IMR-90 (cell line): Measurements from ENCODE around the gene PPL. TPM values are rescaled to one million over a fixed set of nuclear protein-coding genes. Genes with fewer than 3 reads are reported as not detected.

Experiments
- ATAC-seq: fragments of 200-7000 bp; cut with Tn5 transposase; 2 replicates; pipeline ENCODE4 v1.9.1; 2020; ENCODE audit warnings: low read depth, mild to moderate bottlenecking, moderate library complexity
- BruUV-seq: library from RNA; stranded (reverse); fragments of 400-500 nt; replicated peaks from 2 replicates; lab custom pipeline; 2021; lab: Mats Ljungman, UMichigan
- CTCF ChIA-PET: fragments of 300-600 bp; formaldehyde crosslinking; extraction: SDS; loops from one replicate; lab custom pipeline; 2021; ENCODE audit warnings: antibody characterized with exemption; lab: Yijun Ruan, JAX
- POLR2A ChIA-PET: fragments of 300-600 bp; sonication (Branson Sonifier 250); formaldehyde crosslinking; loops from one replicate; lab custom pipeline; 2022; ENCODE audit warnings: antibody characterized with exemption; ENCODE audit not compliant: unreplicated experiment; lab: Charles Lee
- DNase-seq: peaks from one replicate; pipeline ENCODE4 v3.0.0; 2013
- H2AFZ ChIP-seq: replicated peaks from 2 replicates; pipeline ENCODE3; 2013; ENCODE audit warnings: low read length, mild to moderate bottlenecking; ENCODE audit not compliant: poor library complexity
- H2AK5ac ChIP-seq: 2 replicates; pipeline ENCODE4 v1.6.1; 2013; ENCODE audit warnings: low read depth, low read length, inconsistent platforms
- H2AK9ac ChIP-seq: replicated peaks from 2 replicates; pipeline ENCODE3; 2013; ENCODE audit warnings: mild to moderate bottlenecking, low read depth, low read length, moderate library complexity; ENCODE audit not compliant: poor library complexity
- H2BK120ac ChIP-seq: 2 replicates; pipeline ENCODE4 v1.6.1; 2013; ENCODE audit warnings: low read depth, low read length, inconsistent platforms
- H2BK15ac ChIP-seq: 3 replicates; pipeline ENCODE4 v1.6.1; 2013; ENCODE audit warnings: low read depth, low read length, inconsistent platforms
- H2BK20ac ChIP-seq: 2 replicates; pipeline ENCODE4 v1.6.1; 2013; ENCODE audit warnings: low read depth, mild to moderate bottlenecking, inconsistent platforms, low read length, moderate library complexity
- H2BK5ac ChIP-seq: 2 replicates; pipeline ENCODE4 v1.6.1; 2013; ENCODE audit warnings: mild to moderate bottlenecking, low read depth, low read length, inconsistent platforms; ENCODE audit not compliant: poor library complexity, severe bottlenecking
- H3K14ac ChIP-seq: replicated peaks from 2 replicates; pipeline ENCODE4 v1.6.1; 2013; ENCODE audit warnings: low read depth, low read length, inconsistent platforms
- H3K18ac ChIP-seq: 2 replicates; pipeline ENCODE4 v1.6.1; 2013; ENCODE audit warnings: low read depth, low read length, control low read depth
- H3K23ac ChIP-seq: 2 replicates; pipeline ENCODE4 v1.6.1; 2013; ENCODE audit warnings: low read depth, low read length, inconsistent platforms
- H3K27ac ChIP-seq: 2 replicates; pipeline ENCODE4 v1.5.1; 2013; ENCODE audit warnings: mild to moderate bottlenecking, control low read depth, low read length; ENCODE audit not compliant: insufficient read depth
- H3K27me3 ChIP-seq: 2 replicates; pipeline ENCODE4 v1.6.1; 2013; ENCODE audit warnings: low read length; ENCODE audit not compliant: control insufficient read depth, insufficient read depth
- H3K36me3 ChIP-seq: 2 replicates; pipeline ENCODE4 v1.6.1; 2013; ENCODE audit warnings: low read length, mixed read lengths; ENCODE audit not compliant: control insufficient read depth, insufficient read depth
- H3K4ac ChIP-seq: 2 replicates; pipeline ENCODE4 v1.6.1; 2013; ENCODE audit warnings: low read depth, low read length, inconsistent platforms
- H3K4me1 ChIP-seq: 2 replicates; pipeline ENCODE4 v1.6.1; 2013; ENCODE audit warnings: low read length, mixed read lengths; ENCODE audit not compliant: control insufficient read depth, insufficient read depth
- H3K4me2 ChIP-seq: 2 replicates; pipeline ENCODE4 v1.6.1; 2013; ENCODE audit warnings: low read depth, mild to moderate bottlenecking, control low read depth, low read length, moderate library complexity
- H3K4me3 ChIP-seq: 2 replicates; pipeline ENCODE4 v1.5.1; 2013; ENCODE audit warnings: low read depth, mild to moderate bottlenecking, control low read depth, low read length, moderate library complexity; ENCODE audit not compliant: insufficient read depth
- H3K56ac ChIP-seq: 2 replicates; pipeline ENCODE4 v1.6.1; 2013; ENCODE audit warnings: low read length, inconsistent platforms; ENCODE audit not compliant: insufficient read depth; ENCODE audit errors: extremely low read depth
- H3K79me1 ChIP-seq, 2 experiments: 2 replicates each; pipeline ENCODE4 v1.6.1; 2013; ENCODE audit warnings: low read length in 2 of 2, inconsistent platforms in 1 of 2, low read depth in 1 of 2
- H3K9ac ChIP-seq: 2 replicates; pipeline ENCODE4 v1.6.1; 2013; ENCODE audit warnings: low read depth, low read length, control low read depth
- H3K9me1 ChIP-seq: 2 replicates; pipeline ENCODE4 v1.6.1; 2013; ENCODE audit warnings: low read length, inconsistent platforms; ENCODE audit not compliant: insufficient read depth
- H3K9me3 ChIP-seq: 2 replicates; pipeline ENCODE4 v1.6.1; 2013; ENCODE audit warnings: low read length; ENCODE audit not compliant: control insufficient read depth, insufficient read depth
- H4K20me1 ChIP-seq: 2 replicates; pipeline ENCODE4 v1.6.1; 2013; ENCODE audit warnings: low read length, inconsistent platforms; ENCODE audit not compliant: insufficient read depth
- H4K5ac ChIP-seq: 2 replicates; pipeline ENCODE4 v1.6.1; 2013; ENCODE audit warnings: mild to moderate bottlenecking, low read depth, low read length, control low read depth
- H4K8ac ChIP-seq, 2 experiments: 2 replicates each; pipeline ENCODE4 v1.6.1; 2013; ENCODE audit warnings: low read depth in 2 of 2, low read length in 2 of 2, control low read depth in 1 of 2, inconsistent platforms in 1 of 2
- H4K91ac ChIP-seq: 2 replicates; pipeline ENCODE4 v1.6.1; 2013; ENCODE audit warnings: low read depth, low read length, inconsistent platforms; ENCODE audit not compliant: insufficient read depth
- BHLHE40 ChIP-seq: fragments of 150-350 bp; IDR thresholded peaks from 2 replicates; pipeline ENCODE4 v1.6.1; 2016; ENCODE audit warnings: mild to moderate bottlenecking, low read depth, low read length
- CEBPB ChIP-seq: IDR thresholded peaks from 2 replicates; pipeline ENCODE4 v1.6.1; 2012; ENCODE audit warnings: low read depth, low read length, improper control_type of control experiment
- CHD1 ChIP-seq: IDR thresholded peaks from 2 replicates; pipeline ENCODE4 v1.6.1; 2012; ENCODE audit warnings: low read depth, low read length, improper control_type of control experiment
- ELK1 ChIP-seq: fragments of 150-350 bp; IDR thresholded peaks from 2 replicates; pipeline ENCODE4 v1.6.1; 2016; ENCODE audit warnings: low read depth, mild to moderate bottlenecking, low read length, moderate library complexity, borderline replicate concordance
- FOS ChIP-seq: fragments of 150-350 bp; IDR thresholded peaks from 2 replicates; pipeline ENCODE4 v1.6.1; 2016; ENCODE audit warnings: low read depth, low read length
- MAFK ChIP-seq: IDR thresholded peaks from 2 replicates; pipeline ENCODE4 v1.6.1; 2012; ENCODE audit warnings: low read depth, low read length, improper control_type of control experiment
- MAZ ChIP-seq: IDR thresholded peaks from 2 replicates; pipeline ENCODE4 v1.6.1; 2012; ENCODE audit warnings: low read depth, mild to moderate bottlenecking, low read length, improper control_type of control experiment, moderate library complexity, borderline replicate concordance
- MXI1 ChIP-seq: IDR thresholded peaks from 2 replicates; pipeline ENCODE4 v1.6.1; 2012; ENCODE audit warnings: low read depth, mild to moderate bottlenecking, low read length, moderate library complexity, borderline replicate concordance
- NFE2L2 ChIP-seq: fragments of 150-350 bp; IDR thresholded peaks from 2 replicates; pipeline ENCODE4 v1.6.1; 2016; ENCODE audit warnings: low read depth, mild to moderate bottlenecking, low read length
- POLR2A ChIP-seq: IDR thresholded peaks from 2 replicates; pipeline ENCODE4 v1.6.1; 2012; ENCODE audit warnings: mild to moderate bottlenecking, low read depth, low read length
- RAD21 ChIP-seq: IDR thresholded peaks from 2 replicates; pipeline ENCODE4 v1.6.1; 2012; ENCODE audit warnings: low read length, improper control_type of control experiment
- RCOR1 ChIP-seq: IDR thresholded peaks from 2 replicates; pipeline ENCODE4 v1.6.1; 2012; ENCODE audit warnings: mild to moderate bottlenecking, low read length, improper control_type of control experiment; ENCODE audit not compliant: insufficient replicate concordance
- RFX5 ChIP-seq: IDR thresholded peaks from 2 replicates; pipeline ENCODE4 v1.8.0; 2012; ENCODE audit warnings: low read depth, mild to moderate bottlenecking, low read length, moderate library complexity
- SMC3 ChIP-seq: fragments of 150-350 bp; IDR thresholded peaks from 2 replicates; pipeline ENCODE4 v1.6.1; 2016; ENCODE audit warnings: low read depth, mild to moderate bottlenecking, antibody characterized with exemption, low read length, moderate library complexity
- USF2 ChIP-seq: fragments of 150-350 bp; IDR thresholded peaks from 2 replicates; pipeline ENCODE4 v1.6.1; 2017; ENCODE audit warnings: mild to moderate bottlenecking, antibody characterized with exemption, low read length, low read depth
- WGBS, 2 experiments: methylation state at CpG; one replicate each; pipeline versions ENCODE4 v1.1.5 to v1.1.7; 2013; ENCODE audit warnings: missing lambda C conversion rate in 2 of 2; ENCODE audit not compliant: insufficient read length in 1 of 2; ENCODE audit errors: extremely low coverage in 2 of 2; 5-methylcytosine and 5-hydroxymethylcytosine counted together
- dilution Hi-C: fragments of 300-500 bp; cut with HindIII; formaldehyde crosslinking; loops from one replicate; pipeline ENCODE4 v1.14.3; 2018; ENCODE audit warnings: low sequenced_read_pairs; ENCODE audit not compliant: unreplicated experiment
- in situ Hi-C: fragments of 300-500 bp; cut with MboI; formaldehyde crosslinking; loops from 3 replicates; pipeline ENCODE4 v1.14.3; 2019; ENCODE audit warnings: low sequenced_read_pairs, inconsistent platforms, mixed read lengths
- intact Hi-C: fragments of 100-400 bp; cut with micrococcal nuclease; formaldehyde crosslinking; loops from 2 replicates; pipeline ENCODE4 v1.10.0; 2022
- polyA plus RNA-seq, 3 experiments: library from polyadenylated mRNA; depleted of rRNA; stranded (reverse); fragments of >200 nt; gene quantifications; 2 replicates each; pipeline ENCODE4 v1.2.3, GENCODE V29; 2012; ENCODE audit warnings: low replicate concordance in 1 of 3
- total RNA-seq: library from RNA; depleted of rRNA; stranded (reverse); fragments of >200 nt; gene quantifications from 2 replicates; pipeline ENCODE4 v1.2.3, GENCODE V29; 2012
- TF ChIP-seq, protein P1 (sequence below): conservative IDR thresholded peaks from 2 replicates; pipeline ENCODE4 v1.5.1; 2012; ENCODE audit warnings: mild to moderate bottlenecking, low read depth, low read length, improper control_type of control experiment

The PPL gene
- total and polyA plus RNA-seq, 2 of the 4 experiments (the other 2 are of a cell fraction), result 0.34 to 0.36 TPM

DNA sequence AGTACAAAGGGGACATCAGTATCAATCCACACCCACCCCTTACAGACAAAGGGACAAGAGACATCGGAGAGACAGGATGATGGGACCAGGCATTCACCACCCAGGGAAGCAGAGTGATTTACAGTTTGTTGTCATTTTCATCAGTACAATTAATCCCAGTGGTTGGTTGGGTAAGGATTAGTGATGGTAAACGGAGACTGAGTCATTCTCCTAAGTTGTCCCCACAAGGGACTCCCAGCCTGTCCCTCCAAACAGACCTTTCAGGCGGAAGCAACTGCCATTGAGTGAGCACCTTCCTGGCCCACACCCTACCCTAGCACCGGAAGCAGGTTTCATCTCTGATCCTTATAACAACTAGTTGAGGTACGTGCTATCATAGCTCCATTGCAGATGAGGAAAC lies 11.2 kb downstream of the PPL start:
- H3K18ac ChIP-seq, result no peak overlapping the region
- no peak overlapping the region for H2AK5ac ChIP-seq
- no peak overlapping the region for H2BK5ac ChIP-seq
- H3K4me2 ChIP-seq, result no peak overlapping the region
- peak overlapping the region; percentile 55 for H2AFZ ChIP-seq
- ATAC-seq, result no peak
- intact Hi-C loops, result no loop called here
- no peak overlapping the region for H2BK120ac ChIP-seq
- dilution Hi-C loops, result no loop called here
- no peak for DNase-seq
- no peaks in the 10 kb centered on the region for H3K9me1 ChIP-seq
- no peak overlapping the region for H2AK9ac ChIP-seq
- no TSS peak for BruUV-seq
- H3K4ac ChIP-seq, result no peak overlapping the region
- H4K8ac ChIP-seq, result no peak overlapping the region
- H3K56ac ChIP-seq, result no peak overlapping the region
- no peaks in the 10 kb centered on the region for H3K79me1 ChIP-seq
- H3K9me3 ChIP-seq, result peaks cover 10% of the 10 kb centered on the region
- no peak overlapping the region; the same call in 1 of the 2 replicates for H3K23ac ChIP-seq
- no peak overlapping the region for H3K14ac ChIP-seq
- H4K5ac ChIP-seq, result no peak overlapping the region
- no peaks in the 10 kb centered on the region for H3K36me3 ChIP-seq
- peaks cover 2% of the 10 kb centered on the region; the same call in 1 of the 2 replicates for H3K4me1 ChIP-seq
- no CpG with 5 or more reads among the region's 5 CpGs for WGBS, 2 experiments
- TF ChIP-seq RFX5, result no peak
- TF ChIP-seq RAD21, result no peak
- no peak for TF ChIP-seq CEBPB
- TF ChIP-seq CHD1, result no peak
- TF ChIP-seq SMC3, result no peak
- no peak for TF ChIP-seq ELK1
- no peak for TF ChIP-seq MAFK
- TF ChIP-seq FOS, result no peak
- TF ChIP-seq MXI1, result no peak
- no peak for TF ChIP-seq MAZ
- no peak for TF ChIP-seq BHLHE40
- TF ChIP-seq USF2, result no peak
- no peak for TF ChIP-seq POLR2A
- no peak for TF ChIP-seq NFE2L2
- TF ChIP-seq RCOR1, result no peak
- TF ChIP-seq, protein P1, sequence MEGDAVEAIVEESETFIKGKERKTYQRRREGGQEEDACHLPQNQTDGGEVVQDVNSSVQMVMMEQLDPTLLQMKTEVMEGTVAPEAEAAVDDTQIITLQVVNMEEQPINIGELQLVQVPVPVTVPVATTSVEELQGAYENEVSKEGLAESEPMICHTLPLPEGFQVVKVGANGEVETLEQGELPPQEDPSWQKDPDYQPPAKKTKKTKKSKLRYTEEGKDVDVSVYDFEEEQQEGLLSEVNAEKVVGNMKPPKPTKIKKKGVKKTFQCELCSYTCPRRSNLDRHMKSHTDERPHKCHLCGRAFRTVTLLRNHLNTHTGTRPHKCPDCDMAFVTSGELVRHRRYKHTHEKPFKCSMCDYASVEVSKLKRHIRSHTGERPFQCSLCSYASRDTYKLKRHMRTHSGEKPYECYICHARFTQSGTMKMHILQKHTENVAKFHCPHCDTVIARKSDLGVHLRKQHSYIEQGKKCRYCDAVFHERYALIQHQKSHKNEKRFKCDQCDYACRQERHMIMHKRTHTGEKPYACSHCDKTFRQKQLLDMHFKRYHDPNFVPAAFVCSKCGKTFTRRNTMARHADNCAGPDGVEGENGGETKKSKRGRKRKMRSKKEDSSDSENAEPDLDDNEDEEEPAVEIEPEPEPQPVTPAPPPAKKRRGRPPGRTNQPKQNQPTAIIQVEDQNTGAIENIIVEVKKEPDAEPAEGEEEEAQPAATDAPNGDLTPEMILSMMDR, result no peak
- in situ Hi-C loops, result no loop called here
- peaks cover 30% of the 10 kb centered on the region for H3K27me3 ChIP-seq
- ChIA-PET POLR2A (no interaction called here), CTCF (no interaction called here)
- H2BK20ac ChIP-seq, result no peak overlapping the region
- no peaks in the 10 kb centered on the region for H4K20me1 ChIP-seq
- H3K4me3 ChIP-seq, result no peak overlapping the region
- H2BK15ac ChIP-seq, result no peak overlapping the region
- no peak overlapping the region for H4K91ac ChIP-seq
- no peak overlapping the region for H3K9ac ChIP-seq
- H3K27ac ChIP-seq, result no peak overlapping the region
